AG04449 (cell line): ENCODE data around the gene ZNF141.

Experiments used
- CTCF ChIA-PET: fragments of 350-600 bp; formaldehyde crosslinking; extraction: SDS; loops from one replicate; lab custom pipeline; 2021; ENCODE audit warnings: antibody characterized with exemption; lab: Yijun Ruan, JAX
- POLR2A ChIA-PET: fragments of 400-600, 350-600 bp; formaldehyde crosslinking; extraction: SDS; loops from one replicate; lab custom pipeline; 2020; ENCODE audit warnings: antibody characterized with exemption, inconsistent platforms; lab: Yijun Ruan, JAX
- DNase-seq: peaks from one replicate; pipeline ENCODE4 v3.0.0-alpha.2; 2010; ENCODE audit warnings: low read depth, low spot score
- H3K4me3 ChIP-seq: 2 replicates; pipeline ENCODE4 v1.5.1; 2011; ENCODE audit warnings: low read depth, mild to moderate bottlenecking, control low read depth, low read length
- TF ChIP-seq, protein P1 (sequence below): IDR thresholded peaks from one replicate; pipeline ENCODE4 v1.5.1; 2011; ENCODE audit warnings: mild to moderate bottlenecking, moderate library complexity, low read length, control low read depth, inconsistent platforms; ENCODE audit not compliant: insufficient read depth; ENCODE audit errors: missing control alignments

Gene ZNF141

DNA sequence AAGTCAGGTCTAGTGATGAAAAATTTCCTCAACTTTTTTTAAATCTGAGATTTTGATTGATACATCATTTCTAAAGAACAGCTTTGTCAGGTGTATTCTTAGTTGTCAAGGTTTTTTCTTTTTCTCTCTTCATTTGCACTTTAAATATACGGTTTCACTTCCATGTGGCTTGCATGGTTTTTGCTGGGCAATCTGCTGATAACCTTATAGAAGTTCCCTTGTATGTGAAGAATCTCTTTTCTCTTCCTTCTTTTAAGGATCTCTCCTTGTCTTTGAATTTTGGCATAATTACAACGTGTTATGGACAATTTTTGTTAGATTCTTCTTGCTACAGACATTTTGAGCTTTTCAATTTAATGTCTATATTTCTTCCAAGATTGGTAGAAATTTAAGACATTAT is 85.0 kb downstream of the ZNF141 start:
- ChIA-PET POLR2A (no interaction called here), CTCF (no interaction called here)
- TF ChIP-seq, protein P1, sequence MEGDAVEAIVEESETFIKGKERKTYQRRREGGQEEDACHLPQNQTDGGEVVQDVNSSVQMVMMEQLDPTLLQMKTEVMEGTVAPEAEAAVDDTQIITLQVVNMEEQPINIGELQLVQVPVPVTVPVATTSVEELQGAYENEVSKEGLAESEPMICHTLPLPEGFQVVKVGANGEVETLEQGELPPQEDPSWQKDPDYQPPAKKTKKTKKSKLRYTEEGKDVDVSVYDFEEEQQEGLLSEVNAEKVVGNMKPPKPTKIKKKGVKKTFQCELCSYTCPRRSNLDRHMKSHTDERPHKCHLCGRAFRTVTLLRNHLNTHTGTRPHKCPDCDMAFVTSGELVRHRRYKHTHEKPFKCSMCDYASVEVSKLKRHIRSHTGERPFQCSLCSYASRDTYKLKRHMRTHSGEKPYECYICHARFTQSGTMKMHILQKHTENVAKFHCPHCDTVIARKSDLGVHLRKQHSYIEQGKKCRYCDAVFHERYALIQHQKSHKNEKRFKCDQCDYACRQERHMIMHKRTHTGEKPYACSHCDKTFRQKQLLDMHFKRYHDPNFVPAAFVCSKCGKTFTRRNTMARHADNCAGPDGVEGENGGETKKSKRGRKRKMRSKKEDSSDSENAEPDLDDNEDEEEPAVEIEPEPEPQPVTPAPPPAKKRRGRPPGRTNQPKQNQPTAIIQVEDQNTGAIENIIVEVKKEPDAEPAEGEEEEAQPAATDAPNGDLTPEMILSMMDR: no peak
- DNase-seq: no peak
- H3K4me3 ChIP-seq: no peak overlapping the region
